Hepatocyte (in vitro differentiated cells): ENCODE results near the gene GDF9. TPM values are rescaled to one million over a fixed set of nuclear protein-coding genes. Genes with fewer than 3 reads are reported as not detected.

Experiments used
- DNase-seq: peaks from one replicate; pipeline ENCODE4 v3.0.0-alpha.2; 2016; ENCODE audit warnings: low spot score
- H2AFZ ChIP-seq: fragments of 200-600 bp; sonication (generic); 2 replicates; pipeline ENCODE4 v1.6.0; 2016; ENCODE audit warnings: antibody characterized with exemption, mild to moderate bottlenecking
- H3K27ac ChIP-seq: fragments of 200-600 bp; sonication (generic); 2 replicates; pipeline ENCODE4 v1.5.1; 2016; ENCODE audit warnings: mild to moderate bottlenecking
- H3K27me3 ChIP-seq: fragments of 200-600 bp; sonication (generic); 2 replicates; pipeline ENCODE4 v1.6.1; 2016
- H3K36me3 ChIP-seq: fragments of 200-600 bp; sonication (generic); replicated peaks from 2 replicates; pipeline ENCODE4 v1.5.1; 2016; ENCODE audit warnings: low read depth; ENCODE audit not compliant: insufficient read depth
- H3K4me1 ChIP-seq: fragments of 200-600 bp; sonication (generic); 2 replicates; pipeline ENCODE4 v1.5.1; 2016; ENCODE audit warnings: mild to moderate bottlenecking, moderate library complexity; ENCODE audit not compliant: insufficient read depth
- H3K4me2 ChIP-seq: fragments of 200-600 bp; sonication (generic); 2 replicates; pipeline ENCODE4 v1.6.0; 2016
- H3K4me3 ChIP-seq: fragments of 200-600 bp; sonication (generic); 2 replicates; pipeline ENCODE4 v1.5.1; 2016; ENCODE audit warnings: mild to moderate bottlenecking
- H3K79me2 ChIP-seq: fragments of 200-600 bp; sonication (generic); 2 replicates; pipeline ENCODE4 v1.6.0; 2017; ENCODE audit warnings: mild to moderate bottlenecking
- H3K9me2 ChIP-seq: fragments of 200-600 bp; sonication (generic); replicated peaks from 2 replicates; pipeline ENCODE4 v1.6.0; 2017; ENCODE audit warnings: mild to moderate bottlenecking; ENCODE audit not compliant: insufficient read depth
- H3K9me3 ChIP-seq: fragments of 200-600 bp; sonication (generic); 2 replicates; pipeline ENCODE4 v1.5.1; 2016; ENCODE audit warnings: low read depth, mild to moderate bottlenecking
- H4K20me1 ChIP-seq: fragments of 200-600 bp; sonication (generic); 2 replicates; pipeline ENCODE4 v1.6.0; 2016; ENCODE audit warnings: mild to moderate bottlenecking; ENCODE audit not compliant: insufficient read depth, poor library complexity, severe bottlenecking
- CTCF ChIP-seq: fragments of 200-600 bp; sonication (generic); IDR thresholded peaks from 2 replicates; pipeline ENCODE4 v1.5.1; 2016; ENCODE audit warnings: antibody characterized with exemption, mild to moderate bottlenecking; ENCODE audit not compliant: poor library complexity
- EZH2 ChIP-seq: fragments of 200-600 bp; sonication (generic); IDR thresholded peaks from 2 replicates; pipeline ENCODE4 v1.6.1; 2016; ENCODE audit warnings: antibody characterized with exemption, mild to moderate bottlenecking, borderline replicate concordance
- EZH2phosphoT487 ChIP-seq: fragments of 200-600 bp; sonication (generic); IDR thresholded peaks from one replicate; pipeline ENCODE4 v1.6.1; 2018; ENCODE audit warnings: antibody characterized with exemption, mild to moderate bottlenecking, low read depth, moderate library complexity; ENCODE audit not compliant: unreplicated experiment, severe bottlenecking
- WGBS: methylation state at CpG from one replicate; pipeline ENCODE4 v1.1.6; 2016; ENCODE audit warnings: low lambda C conversion rate; ENCODE audit errors: missing lambda C conversion rate; 5-methylcytosine and 5-hydroxymethylcytosine counted together
- polyA plus RNA-seq: library from polyadenylated mRNA; unstranded; fragments of >200 nt; fragmentation: Nextera tagmentation; extraction: Ambion mirVana; gene quantifications from 2 replicates; pipeline ENCODE4 v1.2.1, GENCODE V29; 2016
- total RNA-seq: library from RNA; depleted of rRNA; stranded (reverse); fragments of >200 nt; gene quantifications from 2 replicates; pipeline ENCODE4 v1.2.3, GENCODE V29; 2014

The GDF9 gene
- total and polyA plus RNA-seq, 2 experiments from 2014 or later, result 1.7 to 2.2 TPM

- H3K79me2 ChIP-seq, result peaks cover 62% of the 10 kb centered on the region
- no peak overlapping the region for H3K4me3 ChIP-seq
- no peaks in the 10 kb centered on the region for H3K36me3 ChIP-seq
- no peak for DNase-seq
- 92% methylated on average over 3 of the region's 3 CpGs for WGBS
- H4K20me1 ChIP-seq, result peaks cover 11% of the 10 kb centered on the region
- no peaks in the 10 kb centered on the region for H3K9me3 ChIP-seq
- no peaks in the 10 kb centered on the region for H3K9me2 ChIP-seq
- TF ChIP-seq EZH2 (no peak), CTCF (no peak), EZH2phosphoT487 (no peak)
- H3K27ac ChIP-seq, result no peak overlapping the region
- H3K27me3 ChIP-seq, result no peaks in the 10 kb centered on the region
- no peaks in the 10 kb centered on the region for H3K4me1 ChIP-seq
- no peak overlapping the region for H3K4me2 ChIP-seq
- no peak overlapping the region for H2AFZ ChIP-seq
Observed at GRCh38 chr5:132898094-132898493, 31.8 kb upstream of the GDF9 start.

- TF ChIP-seq CTCF (no peak), EZH2 (no peak), EZH2phosphoT487 (no peak)
- Histone ChIP-seq H4K20me1 (peaks cover 11% of the 10 kb centered on the region), H3K79me2 (peaks cover 53% of the 10 kb centered on the region), H3K9me3 (no peaks in the 10 kb centered on the region), H3K27ac (no peak overlapping the region), H2AFZ (no peak overlapping the region), H3K27me3 (no peaks in the 10 kb centered on the region), H3K36me3 (no peaks in the 10 kb centered on the region), H3K4me2 (no peak overlapping the region), H3K4me3 (no peak overlapping the region), H3K4me1 (no peaks in the 10 kb centered on the region), H3K9me2 (no peaks in the 10 kb centered on the region)
- 92% methylated on average over 7 of the region's 7 CpGs for WGBS
- DNase-seq, result no peak
Observed at GRCh38 chr5:132896685-132897084, 30.4 kb upstream of the GDF9 start.

- H3K27me3 ChIP-seq, result no peaks in the 10 kb centered on the region
- H2AFZ ChIP-seq, result no peak overlapping the region
- WGBS, result 97% methylated on average over 4 of the region's 4 CpGs
- peaks cover 11% of the 10 kb centered on the region for H4K20me1 ChIP-seq
- H3K36me3 ChIP-seq, result no peaks in the 10 kb centered on the region
- H3K4me2 ChIP-seq, result no peak overlapping the region
- H3K79me2 ChIP-seq, result peaks cover 48% of the 10 kb centered on the region
- H3K4me1 ChIP-seq, result no peaks in the 10 kb centered on the region
- H3K4me3 ChIP-seq, result no peak overlapping the region
- no peak overlapping the region for H3K27ac ChIP-seq
- no peak for TF ChIP-seq CTCF
- no peak for TF ChIP-seq EZH2phosphoT487
- no peak for TF ChIP-seq EZH2
- H3K9me3 ChIP-seq, result no peaks in the 10 kb centered on the region
- no peaks in the 10 kb centered on the region for H3K9me2 ChIP-seq
- no peak for DNase-seq
Observed at GRCh38 chr5:132895719-132896305, 29.5 kb upstream of the GDF9 start.
